Epithelial cell of alveolus of lung (primary cell): ENCODE results near the gene CALR3. TPM values are rescaled to one million over a fixed set of nuclear protein-coding genes. Genes with fewer than 3 reads are reported as not detected.

Source experiments
- total RNA-seq: library from RNA; depleted of rRNA; stranded (reverse); fragments of >200 nt; gene quantifications from 2 replicates; pipeline ENCODE4 v1.2.1, GENCODE V29; 2015

The CALR3 gene, protein sequence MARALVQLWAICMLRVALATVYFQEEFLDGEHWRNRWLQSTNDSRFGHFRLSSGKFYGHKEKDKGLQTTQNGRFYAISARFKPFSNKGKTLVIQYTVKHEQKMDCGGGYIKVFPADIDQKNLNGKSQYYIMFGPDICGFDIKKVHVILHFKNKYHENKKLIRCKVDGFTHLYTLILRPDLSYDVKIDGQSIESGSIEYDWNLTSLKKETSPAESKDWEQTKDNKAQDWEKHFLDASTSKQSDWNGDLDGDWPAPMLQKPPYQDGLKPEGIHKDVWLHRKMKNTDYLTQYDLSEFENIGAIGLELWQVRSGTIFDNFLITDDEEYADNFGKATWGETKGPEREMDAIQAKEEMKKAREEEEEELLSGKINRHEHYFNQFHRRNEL
- total RNA-seq = 0.39 and 0.56 TPM in 2 replicates

GRCh38 chr19:16495982-16496612 lies at the start of gene CALR3, which contains the start of gene C19orf44:
TSS of gene CALR3 (minus strand) at chr19:16496167. CDS start at chr19:16496129, 38 bp downstream.
TSS of gene C19orf44 (plus strand) at chr19:16496394. CDS start at chr19:16500793, 4,399 bp downstream.

DNA sequence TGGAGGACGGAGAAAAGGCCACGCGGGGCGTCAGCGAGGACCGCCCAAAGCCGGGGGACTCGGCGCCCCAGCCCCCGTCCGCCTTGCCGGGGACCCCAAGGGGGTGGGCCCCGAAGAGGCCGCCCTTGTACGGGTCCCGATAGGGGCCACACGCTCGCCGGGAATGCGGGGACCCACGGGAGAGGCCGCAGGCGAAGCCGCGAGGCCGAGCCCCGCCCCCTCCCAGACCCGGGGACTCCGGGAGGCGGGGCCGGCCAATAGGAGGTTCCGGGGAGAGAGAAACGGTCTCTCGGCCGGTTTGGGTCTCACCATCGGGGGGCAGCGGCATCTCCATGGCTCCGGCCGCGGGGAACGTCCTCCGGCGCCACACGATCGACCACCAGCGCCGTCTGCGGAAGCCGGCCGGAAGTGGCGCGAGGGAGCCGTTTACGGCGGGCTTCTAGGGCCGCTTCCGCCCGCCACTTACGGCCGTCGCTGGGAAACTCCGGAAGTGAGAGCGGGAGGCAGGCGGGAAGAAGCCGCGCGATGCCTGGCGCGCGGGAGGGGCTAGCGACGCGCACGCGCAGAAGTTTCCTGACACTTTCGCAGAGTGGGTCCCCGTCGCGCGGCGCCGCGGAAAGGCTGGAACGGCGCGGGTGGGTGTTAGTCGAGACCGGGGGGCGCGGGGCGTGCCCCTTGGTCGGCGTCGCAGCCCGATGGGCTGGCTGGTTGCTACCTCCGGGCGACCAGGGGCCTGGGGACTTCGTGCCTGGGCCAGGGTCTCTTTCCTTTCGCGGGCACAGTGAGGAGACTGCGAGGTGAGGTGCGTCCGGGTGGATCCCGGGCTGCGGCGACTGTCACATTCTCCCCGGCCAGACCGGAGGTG lies 46.3 kb upstream of the CALR3 start, which contains the start of gene CHERP:
Gene CHERP, minus strand, starts transcription at position 393 of the 865 bp plus-strand sequence. Its CDS starts 59 bp downstream, at position 334.

Other genes starting within 250 kb of the CALR3 start
- 1.2 and 7.0 TPM in 2 replicates for gene KLF2, start 171.3 kb downstream of the CALR3 start, total RNA-seq
- 6.9 and 12.7 TPM in 2 replicates for gene EPS15L1, start 24.2 kb downstream of the CALR3 start, total RNA-seq
- 3.2 and 3.8 TPM in 2 replicates for gene C19orf44, start 227 bp upstream of the CALR3 start, total RNA-seq
- gene CHERP, start 46.3 kb upstream of the CALR3 start, total RNA-seq = 5.3 and 13.3 TPM in 2 replicates
- gene SLC35E1, start 76.2 kb upstream of the CALR3 start, total RNA-seq = 34.3 and 35.2 TPM in 2 replicates
- 5.9 and 12.9 TPM in 2 replicates for gene MED26, start 132.0 kb upstream of the CALR3 start, total RNA-seq
- 68.1 and 100 TPM in 2 replicates for gene SMIM7, start 164.0 kb upstream of the CALR3 start, total RNA-seq
- 1.4 and 5.0 TPM in 2 replicates for gene TMEM38A, start 165.0 kb upstream of the CALR3 start, total RNA-seq
- not detected in 2 replicates for gene NWD1, start 223.7 kb upstream of the CALR3 start, total RNA-seq